Measurements from ENCODE around the gene ROBO2.

- TF ChIP-seq CTCF (conservative IDR thresholded peaks at IDR 0.05) (no peak), ZFX (IDR thresholded peaks at IDR 0.05) (no peak)
These were observed 305.1 kb downstream of the ROBO2 start for GRCh38 chr3:77345009-77345408.
